ENCODE measurements around the gene TET3.

- TF ChIP-seq SUZ12 (IDR thresholded peaks at IDR 0.05; ENCODE audit: extremely low read depth, insufficient read depth, insufficient read length) = no peak
- TF ChIP-seq YY1 (IDR thresholded peaks at IDR 0.05; ENCODE audit: insufficient read depth, insufficient read length) = no peak
Measured at GRCh38 chr2:73981081-73982001, 3.4 kb upstream of the TET3 start.

Measured in NT2/D1 (cell line).